Measurements from ENCODE around the gene HCK. TPM values are rescaled to one million over a fixed set of nuclear protein-coding genes. Genes with fewer than 3 reads are reported as not detected.

The HCK gene
- total RNA-seq, 1 donor from 2014 or later = not detected

- no peak overlapping the region for H3K27ac Mint-ChIP-seq (ENCODE audit: unreplicated experiment)
- peaks cover 30% of the 10 kb centered on the region for H3K27me3 Mint-ChIP-seq (ENCODE audit: unreplicated experiment)
- H3K36me3 Mint-ChIP-seq (ENCODE audit: unreplicated experiment) = no peaks in the 10 kb centered on the region
- DNase-seq (ENCODE audit: extremely low spot score, unreplicated experiment) = peak; percentile 92
- no peaks in the 10 kb centered on the region for H3K9me3 Mint-ChIP-seq (ENCODE audit: unreplicated experiment)
- H3K4me3 Mint-ChIP-seq (ENCODE audit: unreplicated experiment) = no peak overlapping the region
- peak; percentile 93 for TF ChIP-seq CTCF (IDR thresholded peaks at IDR 0.05)
- no peaks in the 10 kb centered on the region for H3K4me1 Mint-ChIP-seq (ENCODE audit: unreplicated experiment)
These were observed 39.9 kb downstream of the HCK start for GRCh38 chr20:32091888-32092346.

GRCh38 chr20:32098786-32099185 is 46.7 kb downstream of the HCK start:
- H3K27ac Mint-ChIP-seq (ENCODE audit: unreplicated experiment) = no peak overlapping the region
- H3K9me3 Mint-ChIP-seq (ENCODE audit: unreplicated experiment) = no peaks in the 10 kb centered on the region
- H3K4me1 Mint-ChIP-seq (ENCODE audit: unreplicated experiment) = no peaks in the 10 kb centered on the region
- DNase-seq (ENCODE audit: extremely low spot score, unreplicated experiment) = no peak
- no peak for TF ChIP-seq CTCF (IDR thresholded peaks at IDR 0.05)
- H3K27me3 Mint-ChIP-seq (ENCODE audit: unreplicated experiment) = peaks cover 62% of the 10 kb centered on the region
- no peak overlapping the region for H3K4me3 Mint-ChIP-seq (ENCODE audit: unreplicated experiment)
- H3K36me3 Mint-ChIP-seq (ENCODE audit: unreplicated experiment) = no peaks in the 10 kb centered on the region

GRCh38 chr20:32108814-32109391 is 56.9 kb downstream of the HCK start:
- no peak overlapping the region for H3K4me3 Mint-ChIP-seq (ENCODE audit: unreplicated experiment)

GRCh38 chr20:32109392-32110172 is 57.5 kb downstream of the HCK start, which contains the start of gene TM9SF4:
Gene TM9SF4 (plus strand): TSS chr20:32109714. CDS start chr20:32109741, 27 bp downstream.
- Mint-ChIP-seq H3K4me1 (ENCODE audit: unreplicated experiment) (peaks cover 22% of the 10 kb centered on the region), H3K27ac (ENCODE audit: unreplicated experiment) (peak within 1 kb of the TSS; percentile 100), H3K4me3 (ENCODE audit: unreplicated experiment) (peak within 1 kb of the TSS; percentile 100), H3K9me3 (ENCODE audit: unreplicated experiment) (no peaks in the 10 kb centered on the region), H3K27me3 (ENCODE audit: unreplicated experiment) (peaks cover 14% of the 10 kb centered on the region), H3K36me3 (ENCODE audit: unreplicated experiment) (no peaks in the 10 kb centered on the region)
- peak; percentile 95 for DNase-seq (ENCODE audit: extremely low spot score, unreplicated experiment)
- TF ChIP-seq CTCF (IDR thresholded peaks at IDR 0.05) = no peak

More at GRCh38 chr20:32108814-32109391, 56.9 kb downstream of the HCK start:
- no peak for TF ChIP-seq CTCF (IDR thresholded peaks at IDR 0.05)
- DNase-seq (ENCODE audit: extremely low spot score, unreplicated experiment) = no peak
- Mint-ChIP-seq H3K36me3 (ENCODE audit: unreplicated experiment) (no peaks in the 10 kb centered on the region), H3K9me3 (ENCODE audit: unreplicated experiment) (no peaks in the 10 kb centered on the region), H3K27ac (ENCODE audit: unreplicated experiment) (no peak overlapping the region), H3K4me1 (ENCODE audit: unreplicated experiment) (peaks cover 22% of the 10 kb centered on the region), H3K27me3 (ENCODE audit: unreplicated experiment) (peaks cover 18% of the 10 kb centered on the region)

- Mint-ChIP-seq H3K36me3 (ENCODE audit: unreplicated experiment) (no peaks in the 10 kb centered on the region), H3K4me3 (ENCODE audit: unreplicated experiment) (peak overlapping the region; percentile 100), H3K4me1 (ENCODE audit: unreplicated experiment) (peaks cover 24% of the 10 kb centered on the region), H3K9me3 (ENCODE audit: unreplicated experiment) (no peaks in the 10 kb centered on the region), H3K27me3 (ENCODE audit: unreplicated experiment) (peaks cover 8% of the 10 kb centered on the region), H3K27ac (ENCODE audit: unreplicated experiment) (peak overlapping the region; percentile 100)
- DNase-seq (ENCODE audit: extremely low spot score, unreplicated experiment) = no peak
- TF ChIP-seq CTCF (IDR thresholded peaks at IDR 0.05) = no peak
These were observed 58.2 kb downstream of the HCK start for GRCh38 chr20:32110173-32110704.
